ENCODE data around the gene TEX26. TPM values are rescaled to one million over a fixed set of nuclear protein-coding genes. Genes with fewer than 3 reads are reported as not detected.

The TEX26 gene
- total and polyA plus RNA-seq, 7 experiments from 2014 or later: not detected

- Histone ChIP-seq H3K36me3 (ENCODE audit: control insufficient read depth in 2 of 3, insufficient read depth in 3 of 3, low read length in 3 of 3) (no peaks in the 10 kb centered on the region), H3K4me1 (ENCODE audit: control insufficient read depth in 2 of 2, insufficient read depth in 2 of 2, low read length in 2 of 2) (no peaks in the 10 kb centered on the region), H3K27ac (ENCODE audit: low read depth, low read length) (no peak overlapping the region), H3K27me3 (ENCODE audit: control insufficient read depth in 2 of 2, insufficient read depth in 2 of 2, low read length in 2 of 2) (no peaks in the 10 kb centered on the region), H3K4me3 (ENCODE audit: low read length) (no peak overlapping the region), H3K9me3 (ENCODE audit: control insufficient read depth in 2 of 3, low read length in 3 of 3) (no peaks in the 10 kb centered on the region)
- Mint-ChIP-seq H3K4me1 (no peaks in the 10 kb centered on the region), H3K4me3 (no peak overlapping the region), H3K36me3 (no peaks in the 10 kb centered on the region), H3K27me3 (peaks cover 4 to 27% (median 9%) of the 10 kb centered on the region in 5 donors), H3K27ac (no peak overlapping the region), H3K9me3 (no peaks in the 10 kb centered on the region)
- POLR2A ChIA-PET: no interaction called here
- intact Hi-C loops (cut with micrococcal nuclease): no loop called here
- no peak for ATAC-seq
- CTCF ChIA-PET: no interaction called here
- no peak for DNase-seq
These were observed 50.5 kb downstream of the TEX26 start for GRCh38 chr13:30982906-30983305.

- H3K27ac ChIP-seq (ENCODE audit: low read depth, low read length): no peak overlapping the region
- CTCF ChIA-PET: no interaction called here
- DNase-seq (no peak), ATAC-seq (no peak)
- H3K9me3 Mint-ChIP-seq: no peaks in the 10 kb centered on the region
- POLR2A ChIA-PET: no interaction called here
- H3K27ac Mint-ChIP-seq: no peak overlapping the region
- no peak overlapping the region for H3K4me3 Mint-ChIP-seq
- no peaks in the 10 kb centered on the region for H3K4me1 ChIP-seq (ENCODE audit: control insufficient read depth in 2 of 2, insufficient read depth in 2 of 2, low read length in 2 of 2)
- peaks cover 4 to 28% (median 10%) of the 10 kb centered on the region in 5 donors for H3K27me3 Mint-ChIP-seq
- no peaks in the 10 kb centered on the region for H3K27me3 ChIP-seq (ENCODE audit: control insufficient read depth in 2 of 2, insufficient read depth in 2 of 2, low read length in 2 of 2)
- intact Hi-C loops (cut with micrococcal nuclease): no loop called here
- H3K36me3 Mint-ChIP-seq: no peaks in the 10 kb centered on the region
- no peaks in the 10 kb centered on the region for H3K36me3 ChIP-seq (ENCODE audit: control insufficient read depth in 2 of 3, insufficient read depth in 3 of 3, low read length in 3 of 3)
- H3K9me3 ChIP-seq (ENCODE audit: control insufficient read depth in 2 of 3, low read length in 3 of 3): no peaks in the 10 kb centered on the region
- no peak overlapping the region for H3K4me3 ChIP-seq (ENCODE audit: low read length)
- H3K4me1 Mint-ChIP-seq: no peaks in the 10 kb centered on the region
These were observed 51.0 kb downstream of the TEX26 start for GRCh38 chr13:30983431-30983830.

- Mint-ChIP-seq H3K4me1 (no peaks in the 10 kb centered on the region), H3K4me3 (no peak overlapping the region), H3K36me3 (no peaks in the 10 kb centered on the region), H3K27me3 (peaks cover 0 to 28% (median 10%) of the 10 kb centered on the region in 5 donors), H3K9me3 (peaks cover 0 to under 1% (median 0%) of the 10 kb centered on the region in 11 donors), H3K27ac (no peak overlapping the region)
- CTCF ChIA-PET: no interaction called here
- POLR2A ChIA-PET: no interaction called here
- ATAC-seq (no peak), DNase-seq (no peak)
- intact Hi-C loops (cut with micrococcal nuclease): no loop called here
- Histone ChIP-seq H3K9me3 (ENCODE audit: control insufficient read depth in 2 of 3, low read length in 3 of 3) (no peaks in the 10 kb centered on the region), H3K36me3 (ENCODE audit: control insufficient read depth in 2 of 3, insufficient read depth in 3 of 3, low read length in 3 of 3) (no peaks in the 10 kb centered on the region), H3K27ac (ENCODE audit: low read depth, low read length) (no peak overlapping the region), H3K4me3 (ENCODE audit: low read length) (no peak overlapping the region), H3K4me1 (ENCODE audit: control insufficient read depth in 2 of 2, insufficient read depth in 2 of 2, low read length in 2 of 2) (no peaks in the 10 kb centered on the region), H3K27me3 (ENCODE audit: control insufficient read depth in 2 of 2, insufficient read depth in 2 of 2, low read length in 2 of 2) (no peaks in the 10 kb centered on the region)
These were observed 52.2 kb downstream of the TEX26 start for GRCh38 chr13:30984620-30985019.

GRCh38 chr13:30985637-30986205 is 53.3 kb downstream of the TEX26 start:
- ATAC-seq: no peak
- H3K27ac ChIP-seq (ENCODE audit: low read depth, low read length): no peak overlapping the region
- Mint-ChIP-seq H3K9me3 (peaks cover 0 to 4% (median 0%) of the 10 kb centered on the region in 11 donors), H3K4me1 (no peaks in the 10 kb centered on the region), H3K27me3 (peaks cover under 1 to 22% (median 15%) of the 10 kb centered on the region in 5 donors), H3K27ac (no peak overlapping the region), H3K36me3 (no peaks in the 10 kb centered on the region), H3K4me3 (no peak overlapping the region)
- H3K27me3 ChIP-seq (ENCODE audit: control insufficient read depth in 2 of 2, insufficient read depth in 2 of 2, low read length in 2 of 2): no peaks in the 10 kb centered on the region
- H3K4me1 ChIP-seq (ENCODE audit: control insufficient read depth in 2 of 2, insufficient read depth in 2 of 2, low read length in 2 of 2): no peaks in the 10 kb centered on the region
- H3K4me3 ChIP-seq (ENCODE audit: low read length): no peak overlapping the region
- intact Hi-C loops (cut with micrococcal nuclease): no loop called here
- no peaks in the 10 kb centered on the region for H3K9me3 ChIP-seq (ENCODE audit: control insufficient read depth in 2 of 3, low read length in 3 of 3)
- ChIA-PET CTCF (no interaction called here), POLR2A (no interaction called here)
- no peak for DNase-seq
- no peaks in the 10 kb centered on the region for H3K36me3 ChIP-seq (ENCODE audit: control insufficient read depth in 2 of 3, insufficient read depth in 3 of 3, low read length in 3 of 3)

GRCh38 chr13:30991184-30991583 is 58.7 kb downstream of the TEX26 start:
- no peaks in the 10 kb centered on the region for H3K9me3 ChIP-seq (ENCODE audit: control insufficient read depth in 2 of 3, low read length in 3 of 3)
- Mint-ChIP-seq H3K9me3 (peaks cover 0 to 9% (median 1%) of the 10 kb centered on the region in 11 donors), H3K36me3 (no peaks in the 10 kb centered on the region), H3K4me1 (no peaks in the 10 kb centered on the region), H3K27ac (no peak overlapping the region), H3K4me3 (no peak overlapping the region), H3K27me3 (peaks cover 19 to 44% (median 22%) of the 10 kb centered on the region in 5 donors)
- no peak for ATAC-seq
- ChIA-PET CTCF (no interaction called here), POLR2A (no interaction called here)
- no peaks in the 10 kb centered on the region for H3K36me3 ChIP-seq (ENCODE audit: control insufficient read depth in 2 of 3, insufficient read depth in 3 of 3, low read length in 3 of 3)
- no peaks in the 10 kb centered on the region for H3K27me3 ChIP-seq (ENCODE audit: control insufficient read depth in 2 of 2, insufficient read depth in 2 of 2, low read length in 2 of 2)
- no peak overlapping the region for H3K4me3 ChIP-seq (ENCODE audit: low read length)
- no peak for DNase-seq
- intact Hi-C loops (cut with micrococcal nuclease): no loop called here
- no peaks in the 10 kb centered on the region for H3K4me1 ChIP-seq (ENCODE audit: control insufficient read depth in 2 of 2, insufficient read depth in 2 of 2, low read length in 2 of 2)
- H3K27ac ChIP-seq (ENCODE audit: low read depth, low read length): no peak overlapping the region

- no peak for DNase-seq
- Histone ChIP-seq H3K4me3 (ENCODE audit: low read length) (no peak overlapping the region), H3K36me3 (ENCODE audit: control insufficient read depth in 2 of 3, insufficient read depth in 3 of 3, low read length in 3 of 3) (no peaks in the 10 kb centered on the region), H3K9me3 (ENCODE audit: control insufficient read depth in 2 of 3, low read length in 3 of 3) (no peaks in the 10 kb centered on the region), H3K4me1 (ENCODE audit: control insufficient read depth in 2 of 2, insufficient read depth in 2 of 2, low read length in 2 of 2) (no peaks in the 10 kb centered on the region), H3K27me3 (ENCODE audit: control insufficient read depth in 2 of 2, insufficient read depth in 2 of 2, low read length in 2 of 2) (no peaks in the 10 kb centered on the region), H3K27ac (ENCODE audit: low read depth, low read length) (no peak overlapping the region)
- Mint-ChIP-seq H3K27ac (no peak overlapping the region), H3K36me3 (no peaks in the 10 kb centered on the region), H3K27me3 (peaks cover 19 to 42% (median 22%) of the 10 kb centered on the region in 5 donors), H3K9me3 (peaks cover 0 to 9% (median 1%) of the 10 kb centered on the region in 11 donors), H3K4me3 (no peak overlapping the region), H3K4me1 (no peaks in the 10 kb centered on the region)
- CTCF ChIA-PET: no interaction called here
- ATAC-seq: no peak
- POLR2A ChIA-PET: no interaction called here
- intact Hi-C loops (cut with micrococcal nuclease): no loop called here
These were observed 59.5 kb downstream of the TEX26 start for GRCh38 chr13:30991922-30992321.

- Mint-ChIP-seq H3K4me3 (no peak overlapping the region), H3K9me3 (peaks cover 0 to 5% (median 0%) of the 10 kb centered on the region in 11 donors), H3K27ac (no peak overlapping the region), H3K36me3 (no peaks in the 10 kb centered on the region), H3K4me1 (no peaks in the 10 kb centered on the region), H3K27me3 (peaks cover 21 to 35% (median 28%) of the 10 kb centered on the region in 5 donors)
- POLR2A ChIA-PET: no interaction called here
- H3K27me3 ChIP-seq (ENCODE audit: control insufficient read depth in 2 of 2, insufficient read depth in 2 of 2, low read length in 2 of 2): no peaks in the 10 kb centered on the region
- ATAC-seq (no peak), DNase-seq (no peak)
- CTCF ChIA-PET: no interaction called here
- H3K4me3 ChIP-seq (ENCODE audit: low read length): no peak overlapping the region
- intact Hi-C loops (cut with micrococcal nuclease): no loop called here
- no peak overlapping the region for H3K27ac ChIP-seq (ENCODE audit: low read depth, low read length)
- H3K9me3 ChIP-seq (ENCODE audit: control insufficient read depth in 2 of 3, low read length in 3 of 3): no peaks in the 10 kb centered on the region
- H3K4me1 ChIP-seq (ENCODE audit: control insufficient read depth in 2 of 2, insufficient read depth in 2 of 2, low read length in 2 of 2): no peaks in the 10 kb centered on the region
- no peaks in the 10 kb centered on the region for H3K36me3 ChIP-seq (ENCODE audit: control insufficient read depth in 2 of 3, insufficient read depth in 3 of 3, low read length in 3 of 3)
These were observed 62.9 kb downstream of the TEX26 start for GRCh38 chr13:30995331-30995730.
